ENCODE measurements around the gene OSBPL7.

Gene OSBPL7

GRCh38 chr17:47841488-47842291 lies 20.1 kb upstream of the OSBPL7 start:
- peak overlapping the region; percentile 82; the same call in 1 of the 2 replicates for H3K9ac ChIP-seq (ENCODE audit: low read length)
- no peaks in the 10 kb centered on the region for H3K27me3 ChIP-seq (ENCODE audit: insufficient read depth, low read length)
- no peaks in the 10 kb centered on the region for H3K9me3 ChIP-seq (ENCODE audit: low read length)
- no peaks in the 10 kb centered on the region for H3F3A ChIP-seq (ENCODE audit: insufficient read depth, low read length)
- no peaks in the 10 kb centered on the region for H3K9me2 ChIP-seq (ENCODE audit: low read depth, low read length)
- peak overlapping the region; percentile 83 for H3K4me2 ChIP-seq (ENCODE audit: low read length)
- no peak overlapping the region for H3K27ac ChIP-seq (ENCODE audit: low read depth, low read length, poor library complexity, severe bottlenecking)
- H3K79me2 ChIP-seq (ENCODE audit: insufficient read depth, low read length): no peaks in the 10 kb centered on the region
- H2AFZ ChIP-seq (ENCODE audit: low read length): 0 out of 2 replicates have a peak overlapping the region, but pooled peaks have one; percentile 60
- H3K4me1 ChIP-seq (ENCODE audit: insufficient read depth, low read length, severe bottlenecking): peaks cover 19% of the 10 kb centered on the region
- no peaks in the 10 kb centered on the region for H3K36me3 ChIP-seq (ENCODE audit: insufficient read depth, low read length)
- peak overlapping the region; percentile 86 for H3K4me3 ChIP-seq (ENCODE audit: low read depth, low read length, poor library complexity, severe bottlenecking)
- TF ChIP-seq CTCF (IDR thresholded peaks at IDR 0.05; ENCODE audit: low read length) (no peak), EZH2 (IDR thresholded peaks at IDR 0.05; ENCODE audit: borderline replicate concordance, low read length) (no peak)
- H4K20me1 ChIP-seq (ENCODE audit: insufficient read depth, low read length): no peaks in the 10 kb centered on the region

DNA sequence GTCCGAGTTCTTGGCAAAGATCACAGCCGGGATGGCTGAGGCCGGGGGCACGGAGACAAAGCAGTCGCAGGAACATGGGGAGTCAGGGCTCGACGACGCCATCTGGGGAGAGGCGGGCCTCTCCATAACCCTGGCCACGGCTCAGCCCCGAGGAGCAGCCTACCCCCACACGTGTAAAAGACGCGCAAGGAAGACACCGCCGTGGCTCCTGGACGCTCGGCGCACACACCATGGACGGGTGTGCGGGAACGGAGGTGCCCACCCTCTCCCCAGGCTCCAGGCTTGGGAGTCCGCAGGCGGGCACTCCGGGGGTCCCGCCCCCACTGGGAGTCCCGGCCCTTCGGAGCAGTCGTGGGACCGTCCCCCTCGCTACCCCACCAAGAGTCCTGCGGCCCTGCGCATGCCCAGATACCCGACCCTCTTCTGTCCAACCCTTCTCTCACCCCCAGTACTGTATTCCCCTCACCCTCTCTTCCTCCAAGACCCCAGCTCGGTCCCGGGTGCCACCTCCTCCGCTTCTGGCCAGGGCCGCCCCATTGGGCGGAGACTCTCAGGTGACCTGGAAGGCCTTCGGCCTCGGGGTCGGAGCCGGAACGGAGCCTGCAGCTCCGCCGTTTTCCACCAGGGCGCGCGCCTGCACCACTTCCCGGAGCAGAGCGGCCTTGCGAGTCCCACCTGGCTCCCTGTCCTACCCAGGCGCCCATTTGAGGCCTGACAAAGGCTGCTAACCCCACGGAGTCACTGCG lies 19.3 kb upstream of the OSBPL7 start, which contains the start of gene SCRN2:
TSS of gene SCRN2 (minus strand) at position 532 of the 746 bp plus-strand sequence. CDS start at position 102, 430 bp downstream.
- no peaks in the 10 kb centered on the region for H3K36me3 ChIP-seq (ENCODE audit: insufficient read depth, low read length)
- no peaks in the 10 kb centered on the region for H3F3A ChIP-seq (ENCODE audit: insufficient read depth, low read length)
- no peaks in the 10 kb centered on the region for H3K9me3 ChIP-seq (ENCODE audit: low read length)
- no peaks in the 10 kb centered on the region for H4K20me1 ChIP-seq (ENCODE audit: insufficient read depth, low read length)
- peak within 1 kb of the TSS; percentile 82 for H3K9ac ChIP-seq (ENCODE audit: low read length)
- H3K9me2 ChIP-seq (ENCODE audit: low read depth, low read length): no peaks in the 10 kb centered on the region
- H3K79me2 ChIP-seq (ENCODE audit: insufficient read depth, low read length): no peaks in the 10 kb centered on the region
- H3K27me3 ChIP-seq (ENCODE audit: insufficient read depth, low read length): no peaks in the 10 kb centered on the region
- H3K4me3 ChIP-seq (ENCODE audit: low read depth, low read length, poor library complexity, severe bottlenecking): peak within 1 kb of the TSS; percentile 86
- peak within 1 kb of the TSS; percentile 83 for H3K4me2 ChIP-seq (ENCODE audit: low read length)
- peaks cover 19% of the 10 kb centered on the region for H3K4me1 ChIP-seq (ENCODE audit: insufficient read depth, low read length, severe bottlenecking)
- 0 out of 2 replicates have a peak within 1 kb of the TSS, but pooled peaks have one; percentile 60 for H2AFZ ChIP-seq (ENCODE audit: low read length)
- TF ChIP-seq EZH2 (IDR thresholded peaks at IDR 0.05; ENCODE audit: borderline replicate concordance, low read length) (no peak), CTCF (IDR thresholded peaks at IDR 0.05; ENCODE audit: low read length) (peak; percentile 95)
- no peak within 1 kb of the TSS for H3K27ac ChIP-seq (ENCODE audit: low read depth, low read length, poor library complexity, severe bottlenecking)

DNA sequence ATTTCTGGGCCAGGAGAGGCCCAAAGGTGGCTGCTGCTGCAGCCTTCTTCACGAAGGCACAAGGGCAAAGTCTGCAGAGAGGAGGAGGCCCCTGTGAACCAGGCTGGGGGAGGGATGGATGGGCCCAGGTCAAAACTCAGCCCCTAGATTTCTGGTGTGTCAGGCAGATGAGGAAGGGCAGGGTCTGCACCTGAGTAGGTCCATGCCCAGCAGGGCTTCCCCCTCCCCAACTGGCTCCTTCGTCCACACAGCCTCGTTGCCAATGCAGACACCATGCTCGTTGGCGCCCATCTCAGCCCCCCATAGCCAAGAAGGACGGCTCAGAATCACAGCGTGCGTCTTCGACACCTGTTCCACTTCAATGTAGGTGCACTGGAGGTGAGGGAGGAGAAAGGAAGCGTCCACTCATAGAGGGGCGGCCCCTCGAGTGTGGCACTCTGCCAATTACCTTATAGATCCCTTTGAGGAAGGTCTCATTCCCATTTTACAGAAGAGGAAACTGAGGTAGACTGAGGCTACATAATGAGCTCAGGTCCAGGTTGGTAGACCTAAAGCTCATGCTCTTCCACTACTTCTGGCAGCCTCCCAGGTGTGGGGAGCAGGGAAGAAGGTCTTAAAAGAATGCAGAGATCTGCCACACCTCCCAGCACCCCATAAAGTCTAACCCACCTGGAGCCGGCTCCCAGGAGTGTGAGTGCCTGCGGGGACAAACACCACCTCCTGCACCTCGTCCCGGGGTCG lies 18.6 kb upstream of the OSBPL7 start:
- TF ChIP-seq CTCF (IDR thresholded peaks at IDR 0.05; ENCODE audit: low read length) (no peak), EZH2 (IDR thresholded peaks at IDR 0.05; ENCODE audit: borderline replicate concordance, low read length) (no peak)
- peak overlapping the region; percentile 83 for H3K4me2 ChIP-seq (ENCODE audit: low read length)
- H3K9ac ChIP-seq (ENCODE audit: low read length): peak overlapping the region; percentile 82
- no peaks in the 10 kb centered on the region for H3K79me2 ChIP-seq (ENCODE audit: insufficient read depth, low read length)
- no peak overlapping the region for H2AFZ ChIP-seq (ENCODE audit: low read length)
- H3K4me1 ChIP-seq (ENCODE audit: insufficient read depth, low read length, severe bottlenecking): peaks cover 19% of the 10 kb centered on the region
- no peaks in the 10 kb centered on the region for H3K36me3 ChIP-seq (ENCODE audit: insufficient read depth, low read length)
- no peaks in the 10 kb centered on the region for H3K9me2 ChIP-seq (ENCODE audit: low read depth, low read length)
- H3K9me3 ChIP-seq (ENCODE audit: low read length): no peaks in the 10 kb centered on the region
- H3K4me3 ChIP-seq (ENCODE audit: low read depth, low read length, poor library complexity, severe bottlenecking): peak overlapping the region; percentile 86
- H3K27ac ChIP-seq (ENCODE audit: low read depth, low read length, poor library complexity, severe bottlenecking): no peak overlapping the region
- no peaks in the 10 kb centered on the region for H3F3A ChIP-seq (ENCODE audit: insufficient read depth, low read length)
- H4K20me1 ChIP-seq (ENCODE audit: insufficient read depth, low read length): no peaks in the 10 kb centered on the region
- no peaks in the 10 kb centered on the region for H3K27me3 ChIP-seq (ENCODE audit: insufficient read depth, low read length)

All from OCI-LY1 (cell line).